Endometrial microvascular endothelial cells (primary cell): Measurements from ENCODE around the gene CBX4. TPM values are rescaled to one million over a fixed set of nuclear protein-coding genes. Genes with fewer than 3 reads are reported as not detected.

Experiments
- in situ Hi-C: cut with HindIII; loops from 2 replicates; pipeline ENCODE4 v1.10.0; 2017; ENCODE audit warnings: low sequenced_read_pairs, low pct_unique_long_range_greater_than_20kb; ENCODE audit errors: inconsistent ontology term
- total RNA-seq: library from RNA; depleted of rRNA; stranded (reverse); fragments of >200 nt; gene quantifications from one replicate; pipeline ENCODE4 v1.2.3, GENCODE V29; 2015; ENCODE audit errors: inconsistent ontology term

CBX4 gene
- total RNA-seq = 5.6 TPM

- in situ Hi-C loops = no loop called here
These were observed at the start of gene CBX4 for GRCh38 chr17:79839356-79840268. Gene CBX4 (minus strand): TSS chr17:79839440. CDS start chr17:79839251, 189 bp downstream.

DNA sequence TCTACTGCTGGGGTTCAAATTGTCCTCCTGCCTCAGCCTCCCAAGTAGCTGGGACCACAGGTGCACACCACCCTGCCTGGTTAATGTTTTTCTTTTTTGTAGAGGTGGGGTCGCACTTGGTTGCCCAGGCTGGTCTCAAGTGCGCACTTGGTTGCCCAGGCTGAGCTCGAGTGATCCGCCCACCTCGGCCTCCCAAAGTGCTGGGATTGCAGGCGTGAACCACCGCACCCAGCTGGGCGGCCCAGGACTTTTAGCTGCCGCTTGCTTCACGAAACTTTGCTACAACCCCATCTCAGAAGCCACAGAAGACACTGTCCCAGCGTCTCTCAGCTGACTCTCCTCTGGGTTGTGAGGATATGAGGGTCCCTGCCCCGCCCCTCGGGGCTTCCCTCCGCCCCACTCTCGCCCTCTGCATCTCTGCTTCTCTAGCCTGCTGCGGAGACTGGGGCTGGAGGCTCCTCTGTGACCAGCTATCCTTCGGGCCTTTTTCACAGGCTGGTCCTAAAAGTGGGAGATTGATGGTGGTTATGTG is 48.8 kb upstream of the CBX4 start:
- in situ Hi-C loops = no loop called here

DNA sequence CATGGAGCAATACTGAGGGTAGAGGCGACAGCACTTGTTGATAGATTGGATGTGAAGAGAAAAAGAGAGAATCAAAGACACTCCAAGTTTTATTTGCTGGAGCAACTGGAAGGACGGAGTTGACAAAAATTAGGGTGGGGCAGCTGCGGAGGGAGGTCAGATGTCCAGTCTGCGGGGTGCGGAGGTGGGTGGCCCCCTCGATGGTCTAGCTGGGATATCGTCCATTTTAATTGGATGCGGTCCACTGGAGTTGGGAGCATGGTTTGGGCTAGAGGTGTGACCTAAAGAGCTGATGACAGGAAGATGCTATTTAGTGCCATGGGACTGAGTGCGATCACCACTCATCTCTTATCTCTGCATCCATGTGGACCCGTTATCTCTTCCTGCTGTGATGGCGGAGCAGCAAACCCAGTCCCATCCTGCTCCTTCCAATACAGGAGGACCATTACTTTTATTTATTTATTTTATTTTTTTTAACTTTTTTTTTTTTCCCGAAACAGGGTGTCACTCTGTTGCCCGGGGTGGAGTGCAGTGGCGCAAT is 48.3 kb upstream of the CBX4 start:
- in situ Hi-C loops = no loop called here

GRCh38 chr17:79883202-79883601 is 44.0 kb upstream of the CBX4 start:
- in situ Hi-C loops = no loop called here

GRCh38 chr17:79878329-79878947 is 39.2 kb upstream of the CBX4 start:
- in situ Hi-C loops = no loop called here

- in situ Hi-C loops = no loop called here
These were observed 37.8 kb upstream of the CBX4 start for GRCh38 chr17:79877041-79877440.

DNA sequence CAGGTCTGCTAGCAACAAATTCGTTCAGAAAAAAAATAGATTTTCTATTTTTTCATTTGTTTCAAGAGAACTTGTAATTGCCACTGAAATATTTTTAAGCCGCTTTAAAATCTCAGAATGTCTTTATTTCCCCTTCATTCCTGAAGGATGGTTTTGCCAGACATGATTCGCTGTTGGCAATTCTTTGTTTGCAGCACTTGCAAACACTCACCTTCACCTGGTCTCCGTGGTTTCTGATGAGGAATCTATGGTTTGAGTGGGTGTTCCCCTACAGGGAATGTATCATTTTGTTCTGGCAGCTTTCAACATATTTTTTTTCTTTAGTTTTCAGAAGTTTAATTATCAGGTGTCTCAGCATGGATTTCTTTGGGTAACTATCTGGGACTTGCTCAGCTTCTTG is 36.3 kb upstream of the CBX4 start:
- in situ Hi-C loops = no loop called here

DNA sequence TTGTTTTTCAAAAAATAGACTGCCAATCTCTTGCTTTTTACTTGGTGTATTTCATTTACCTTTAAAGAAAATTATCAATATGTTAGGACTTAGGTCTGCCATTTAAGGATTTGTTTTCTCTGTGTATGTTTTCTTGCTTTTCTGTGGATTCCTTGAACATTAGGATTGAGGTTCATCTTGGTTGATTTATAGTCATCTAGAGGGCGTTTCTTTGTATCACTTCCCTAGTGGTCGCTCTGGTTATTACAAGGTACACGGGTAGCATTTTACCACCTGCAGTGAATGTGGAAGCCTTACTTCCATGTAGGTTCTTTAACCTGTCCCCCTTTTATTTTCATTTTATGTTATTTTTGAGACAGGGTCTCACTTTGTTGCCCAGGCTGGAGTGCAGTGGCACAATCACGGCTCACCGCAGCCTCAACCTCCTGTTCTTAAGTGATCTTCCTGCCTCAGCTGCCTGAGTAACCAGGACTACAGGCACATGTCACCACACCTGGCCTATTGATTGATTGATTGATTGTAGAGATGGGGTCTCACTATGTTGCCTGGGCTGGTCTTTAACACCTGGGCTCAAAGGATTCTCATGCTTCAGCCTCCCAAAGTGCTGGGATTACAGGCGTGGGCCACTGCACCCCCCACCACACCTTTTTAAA is 35.2 kb upstream of the CBX4 start:
- in situ Hi-C loops = no loop called here

GRCh38 chr17:79873583-79873982 is 34.3 kb upstream of the CBX4 start:
- in situ Hi-C loops = no loop called here

GRCh38 chr17:79872762-79873161 is 33.5 kb upstream of the CBX4 start:
- in situ Hi-C loops = no loop called here

GRCh38 chr17:79871131-79871530 is 31.9 kb upstream of the CBX4 start:
- in situ Hi-C loops = no loop called here

DNA sequence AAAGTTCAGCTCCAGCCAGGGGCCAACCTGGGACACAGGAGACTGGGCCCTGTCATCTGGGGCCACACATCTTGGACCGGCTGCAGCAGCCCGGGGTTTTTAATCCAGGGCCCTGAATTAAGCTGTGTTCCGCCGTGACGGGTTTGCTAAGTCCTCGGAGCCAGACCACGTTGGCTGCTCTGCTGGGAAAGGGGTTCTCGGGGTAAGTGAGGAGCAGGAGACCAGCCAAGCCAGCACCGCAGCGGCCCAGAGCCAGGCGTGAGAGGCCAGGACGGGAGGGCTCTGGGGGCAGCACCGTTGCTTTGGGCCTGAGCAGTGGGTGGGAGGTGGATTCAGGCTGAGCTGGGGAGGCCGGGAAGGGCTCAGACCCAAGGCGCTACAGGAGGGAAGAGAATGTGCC is 31.3 kb upstream of the CBX4 start:
- in situ Hi-C loops = no loop called here

DNA sequence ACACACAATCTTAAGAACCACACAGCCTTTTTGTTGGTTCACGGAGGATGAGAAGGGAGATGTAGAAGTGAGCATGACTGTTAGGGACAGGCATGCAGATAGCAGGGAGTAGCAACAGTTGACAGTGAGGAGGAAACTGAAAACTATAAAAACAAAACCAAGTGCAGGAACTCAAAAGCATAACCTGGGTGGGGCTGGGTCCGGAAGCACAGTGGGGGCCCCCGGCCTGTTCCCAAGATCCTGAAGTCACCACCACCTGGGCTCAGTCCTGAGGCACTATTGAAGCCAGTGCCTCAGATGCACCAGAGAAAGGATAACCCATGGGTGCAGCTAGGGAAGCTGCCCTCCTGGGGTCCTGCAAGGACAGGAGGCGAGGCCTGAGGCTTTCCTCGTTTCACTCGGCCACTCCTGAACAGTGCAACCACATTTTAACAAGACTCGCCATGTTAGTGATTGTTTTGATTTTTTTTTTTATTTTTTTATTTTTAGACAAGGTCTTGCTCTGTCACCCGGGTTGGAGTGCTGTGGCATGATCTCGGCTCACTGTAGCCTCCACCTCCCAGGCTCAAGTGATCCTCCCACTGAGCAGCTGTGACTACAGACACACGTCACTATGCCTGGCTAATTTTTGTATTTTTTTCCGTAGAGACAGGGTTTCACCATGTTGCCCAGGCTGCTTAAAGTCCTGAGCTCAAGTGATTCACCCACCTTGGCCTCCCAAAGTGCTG is 27.7 kb upstream of the CBX4 start:
- in situ Hi-C loops = no loop called here

GRCh38 chr17:79865351-79866210 is 26.3 kb upstream of the CBX4 start:
- in situ Hi-C loops = no loop called here

DNA sequence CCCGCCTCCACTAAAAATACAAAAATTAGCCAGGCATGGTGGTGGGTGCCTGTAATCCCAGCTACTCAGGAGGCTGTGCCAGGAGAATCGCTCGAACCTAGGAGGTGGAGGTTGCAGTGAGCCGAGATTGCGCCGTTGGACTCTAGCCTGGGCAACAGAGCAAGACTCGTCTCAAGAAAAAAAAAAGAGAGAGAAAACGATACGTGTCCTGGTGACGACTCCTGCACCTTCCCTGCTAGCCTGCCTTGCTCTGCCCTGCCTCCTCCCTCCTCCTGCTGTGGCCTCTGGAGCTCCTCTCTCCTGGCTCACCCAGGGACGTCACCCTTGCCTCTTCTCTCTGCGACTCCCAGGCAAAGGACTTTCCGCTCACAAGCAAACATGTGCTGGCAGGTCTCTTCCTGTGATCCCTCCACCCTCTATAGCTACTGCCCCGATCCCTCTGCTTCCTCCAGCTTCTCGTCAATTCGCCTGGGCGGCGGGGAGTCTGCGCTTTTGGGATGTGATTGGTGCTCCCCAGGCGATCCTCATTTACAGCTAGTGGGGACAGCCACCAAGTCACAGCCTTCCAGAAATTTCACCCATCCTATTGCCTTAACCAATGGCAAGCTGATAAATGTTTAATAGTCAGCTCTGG is 25.5 kb upstream of the CBX4 start:
- in situ Hi-C loops = no loop called here

DNA sequence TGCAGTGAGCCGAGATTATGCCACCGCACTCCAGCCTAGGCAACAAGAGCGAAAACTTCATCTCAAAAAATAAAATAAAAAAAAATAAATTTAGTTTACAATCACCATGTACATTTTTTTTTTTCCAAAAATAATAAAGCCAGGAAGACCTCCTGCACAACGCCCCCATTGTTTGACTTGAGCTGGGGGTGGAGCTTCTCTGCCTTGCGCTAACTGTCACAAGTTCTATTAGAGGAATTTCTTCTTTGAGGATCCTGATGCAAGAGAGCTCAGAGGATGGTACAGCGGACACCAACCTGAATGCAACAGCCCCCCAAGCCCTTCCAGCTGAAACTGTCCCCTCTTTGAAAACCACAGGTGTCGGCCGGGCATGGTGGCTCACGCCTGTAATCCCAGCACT is 24.9 kb upstream of the CBX4 start:
- in situ Hi-C loops = no loop called here

DNA sequence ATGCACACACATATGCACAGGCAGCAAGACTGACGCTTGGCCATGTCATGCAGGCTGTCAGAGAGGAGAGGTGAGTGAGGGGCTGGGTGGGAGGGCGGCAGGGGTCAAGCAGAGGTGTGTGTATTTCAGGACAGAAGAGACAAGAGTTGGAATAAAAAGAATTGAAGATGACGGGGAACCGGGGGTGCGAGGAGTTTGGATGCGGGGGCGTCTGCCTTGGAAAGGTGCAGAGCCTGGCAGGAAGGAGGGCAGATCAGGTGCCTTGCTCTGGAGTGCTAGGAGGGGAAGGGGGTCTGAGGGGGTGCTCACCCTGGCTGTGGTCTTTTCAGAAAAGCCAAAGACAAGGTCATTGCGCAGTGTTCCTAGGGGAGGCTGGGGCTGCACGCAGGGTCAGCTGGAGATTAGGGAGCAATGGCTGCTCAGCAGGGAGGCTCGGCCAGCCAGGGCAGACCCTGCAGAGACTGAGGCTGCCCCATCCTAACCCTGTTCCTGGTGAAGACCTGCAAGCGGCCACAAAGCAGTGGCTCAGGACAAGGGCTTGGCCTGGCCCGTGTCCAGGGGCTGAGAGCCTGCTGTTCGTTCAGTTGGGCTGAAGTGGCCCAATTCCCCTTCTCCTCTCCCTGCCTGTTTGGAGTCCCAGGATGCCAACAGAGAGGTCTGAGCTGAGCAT is 23.7 kb upstream of the CBX4 start:
- in situ Hi-C loops = no loop called here
